ENCODE measurements around the gene IFT81. TPM values are rescaled to one million over a fixed set of nuclear protein-coding genes. Genes with fewer than 3 reads are reported as not detected.

The IFT81 gene
- total RNA-seq, 4 donors from 2014 or later, result 4.0 to 14.8 (median 5.3) TPM

- ATAC-seq (ENCODE audit: low FRiP score), result no peak
These were observed 69.0 kb downstream of the IFT81 start for GRCh38 chr12:110193196-110193595.

GRCh38 chr12:110197003-110197402 lies 72.8 kb downstream of the IFT81 start:
- no peak for TF ChIP-seq CTCF (IDR thresholded peaks at IDR 0.05)
- no peak for ATAC-seq (ENCODE audit: low FRiP score)

More at GRCh38 chr12:110193196-110193595, 69.0 kb downstream of the IFT81 start:
- TF ChIP-seq CTCF (IDR thresholded peaks at IDR 0.05), result no peak
- DNase-seq (ENCODE audit: low spot score), result no peak

GRCh38 chr12:110198386-110198785 lies 74.2 kb downstream of the IFT81 start:
- DNase-seq (ENCODE audit: low spot score) (no peak), ATAC-seq (ENCODE audit: low FRiP score) (no peak)
- TF ChIP-seq CTCF (IDR thresholded peaks at IDR 0.05), result no peak

More at GRCh38 chr12:110197003-110197402, 72.8 kb downstream of the IFT81 start:
- no peak for DNase-seq (ENCODE audit: low spot score)

GRCh38 chr12:110199339-110200123 lies 75.4 kb downstream of the IFT81 start:
- no peak for TF ChIP-seq CTCF (IDR thresholded peaks at IDR 0.05)
- no peak for DNase-seq (ENCODE audit: low spot score)
- no peak for ATAC-seq (ENCODE audit: low FRiP score)

- TF ChIP-seq CTCF (IDR thresholded peaks at IDR 0.05), result no peak
- no peak for ATAC-seq (ENCODE audit: low FRiP score)
- no peak for DNase-seq (ENCODE audit: low spot score)
These were observed 75.9 kb downstream of the IFT81 start for GRCh38 chr12:110200124-110200417.

- no peak for TF ChIP-seq CTCF (IDR thresholded peaks at IDR 0.05)
- DNase-seq (ENCODE audit: low spot score) (no peak), ATAC-seq (ENCODE audit: low FRiP score) (no peak)
These were observed 77.8 kb downstream of the IFT81 start for GRCh38 chr12:110201995-110202394.

GRCh38 chr12:110203546-110203945 lies 79.4 kb downstream of the IFT81 start:
- no peak for ATAC-seq (ENCODE audit: low FRiP score)
- no peak for DNase-seq (ENCODE audit: low spot score)
- TF ChIP-seq CTCF (IDR thresholded peaks at IDR 0.05), result no peak

Measured in omental fat pad (tissue), 4 donors.